NCI-H2196 treated with DMSO at 0.1 percent for 48 hours (cell line): ENCODE data around the gene MECP2.

Experiments
- DNase-seq: peaks from one replicate; lab custom pipeline; 2025; ENCODE audit not compliant: unreplicated experiment; lab: John Stamatoyannopoulos, UW

Gene MECP2

DNA sequence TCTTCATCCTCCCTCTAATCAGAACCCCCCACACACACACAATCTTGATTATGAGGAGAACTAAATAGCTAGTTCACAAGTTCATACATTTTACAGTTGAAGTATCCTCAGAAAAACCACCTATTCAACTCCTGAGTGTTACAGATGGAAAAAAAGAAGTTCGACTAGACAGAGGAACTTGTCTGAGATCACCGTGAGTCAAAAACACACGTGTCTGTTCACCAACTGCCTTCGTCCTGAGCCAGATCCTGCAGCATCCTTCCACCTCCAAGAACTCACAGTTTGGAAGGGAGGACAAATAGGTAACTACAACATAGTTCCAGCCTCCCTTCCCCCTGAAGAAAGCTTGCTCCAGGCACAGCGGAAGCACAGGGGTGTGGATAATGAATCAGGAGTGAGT lies 58.9 kb downstream of the MECP2 start:
- no peak for DNase-seq

DNA sequence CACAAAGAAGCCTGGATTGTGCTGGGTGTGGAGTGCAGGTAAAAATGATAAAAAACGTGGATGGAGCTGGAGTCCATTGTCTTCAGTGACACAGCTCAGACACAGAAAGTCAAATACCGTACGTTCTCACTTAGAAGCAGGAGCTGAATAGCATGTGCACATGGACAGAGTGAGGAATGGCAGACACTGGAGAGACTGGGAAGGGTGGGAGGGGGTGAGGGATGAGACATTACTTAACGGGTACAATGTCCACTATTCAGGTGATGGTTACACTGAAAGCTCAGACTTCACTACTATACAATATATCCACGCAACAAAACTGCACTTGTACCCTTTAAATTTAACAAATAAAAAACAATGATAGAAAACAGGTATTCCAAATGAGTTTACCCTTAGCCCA lies 59.8 kb downstream of the MECP2 start:
- DNase-seq, result no peak

- no peak for DNase-seq
These were observed 61.0 kb downstream of the MECP2 start for GRCh38 chrX:154036513-154036912.

GRCh38 chrX:154033848-154034247 lies 63.7 kb downstream of the MECP2 start:
- DNase-seq, result no peak

DNA sequence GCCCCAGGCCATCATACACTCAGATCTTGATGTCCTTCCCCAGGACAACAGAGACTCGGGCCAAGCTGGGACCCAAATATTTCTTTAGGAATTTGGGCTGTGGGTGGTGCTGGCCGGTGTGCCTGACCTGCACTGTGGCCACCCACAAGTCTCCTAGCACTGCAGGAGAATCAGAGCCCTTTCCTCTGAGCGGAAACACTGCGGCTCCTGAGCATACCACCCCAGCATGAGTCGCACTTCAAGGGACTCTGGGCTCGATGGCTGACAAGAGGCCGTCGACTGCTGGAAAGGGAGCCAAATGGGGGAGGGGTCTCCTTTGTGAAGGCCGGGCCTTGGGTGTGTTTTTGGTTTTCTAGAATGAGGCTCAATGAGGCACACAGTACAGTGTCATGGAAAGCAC lies 64.9 kb downstream of the MECP2 start:
- DNase-seq, result no peak

GRCh38 chrX:154032160-154032559 lies 65.4 kb downstream of the MECP2 start:
- DNase-seq, result no peak

DNA sequence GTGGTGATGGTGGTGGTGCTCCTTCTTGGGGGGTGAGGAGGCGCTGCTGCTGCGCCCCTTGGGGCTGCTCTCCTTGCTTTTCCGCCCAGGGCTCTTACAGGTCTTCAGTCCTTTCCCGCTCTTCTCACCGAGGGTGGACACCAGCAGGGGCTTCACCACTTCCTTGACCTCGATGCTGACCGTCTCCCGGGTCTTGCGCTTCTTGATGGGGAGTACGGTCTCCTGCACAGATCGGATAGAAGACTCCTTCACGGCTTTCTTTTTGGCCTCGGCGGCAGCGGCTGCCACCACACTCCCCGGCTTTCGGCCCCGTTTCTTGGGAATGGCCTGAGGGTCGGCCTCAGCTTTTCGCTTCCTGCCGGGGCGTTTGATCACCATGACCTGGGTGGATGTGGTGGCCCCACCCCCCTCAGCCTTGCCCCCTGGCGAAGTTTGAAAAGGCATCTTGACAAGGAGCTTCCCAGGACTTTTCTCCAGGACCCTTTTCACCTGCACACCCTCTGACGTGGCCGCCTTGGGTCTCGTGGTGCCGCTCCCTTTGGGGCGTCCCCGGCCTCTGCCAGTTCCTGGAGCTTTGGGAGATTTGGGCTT lies 66.7 kb downstream of the MECP2 start:
- no peak for DNase-seq

- no peak for DNase-seq
These were observed 67.3 kb downstream of the MECP2 start for GRCh38 chrX:154030266-154030665.

GRCh38 chrX:154029439-154029838 lies 68.1 kb downstream of the MECP2 start:
- no peak for DNase-seq

DNA sequence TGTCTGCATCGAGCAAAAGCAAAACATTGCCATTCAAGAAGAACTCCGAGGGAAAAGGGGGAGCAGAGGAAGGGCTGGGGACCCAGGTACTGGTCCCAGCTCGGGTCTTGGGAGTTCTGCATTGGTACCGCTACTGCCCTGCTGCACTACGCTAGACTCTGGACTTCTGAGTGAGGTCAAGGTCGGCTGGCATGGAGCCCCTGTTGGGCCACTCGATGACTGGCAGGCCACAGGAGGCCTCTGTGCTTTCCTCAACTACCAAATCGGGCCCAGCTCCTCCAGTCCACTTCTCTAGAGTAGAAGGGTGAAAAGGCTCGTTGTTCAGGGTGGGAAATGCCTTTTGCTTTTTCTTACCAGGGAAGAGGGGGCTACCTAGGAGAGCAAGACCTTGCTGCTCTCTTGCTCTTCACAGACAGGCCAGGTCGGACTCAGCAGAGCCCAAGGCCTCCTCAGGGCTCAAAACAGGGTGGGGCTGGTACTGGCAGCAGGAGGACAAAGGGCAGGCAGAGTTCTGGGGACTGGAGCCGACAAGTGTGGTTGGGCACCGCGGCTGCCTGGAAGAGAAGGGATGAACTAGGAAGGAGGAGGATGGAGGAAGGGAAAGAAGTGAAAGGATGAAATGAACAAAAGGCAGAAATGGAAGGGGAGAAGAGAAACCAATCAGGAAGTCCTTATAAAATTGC lies 68.9 kb downstream of the MECP2 start:
- DNase-seq, result no peak

GRCh38 chrX:154027986-154028385 lies 69.5 kb downstream of the MECP2 start:
- DNase-seq, result no peak

DNA sequence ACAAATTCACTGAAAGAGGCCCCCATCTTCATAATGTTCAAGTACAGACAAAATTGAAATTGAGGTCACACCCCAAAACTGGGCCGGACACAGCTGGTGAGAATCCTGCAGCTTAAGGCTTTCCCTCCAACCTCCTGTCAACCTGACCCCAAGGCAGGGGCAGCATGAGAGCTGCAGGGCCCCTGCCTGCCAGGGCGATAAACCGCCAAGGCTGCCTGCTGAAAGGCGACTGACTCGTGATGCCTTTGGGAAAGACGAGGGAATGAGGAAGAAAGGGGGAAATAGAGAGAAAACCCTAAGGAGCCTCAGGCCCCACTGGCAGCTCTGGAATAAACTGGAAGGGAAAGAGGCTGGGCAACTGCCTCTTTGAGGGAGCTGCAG lies 70.5 kb downstream of the MECP2 start:
- DNase-seq, result no peak

GRCh38 chrX:154026136-154027021 lies 71.1 kb downstream of the MECP2 start:
- DNase-seq, result no peak

GRCh38 chrX:154025230-154025629 lies 72.3 kb downstream of the MECP2 start:
- DNase-seq, result no peak

- DNase-seq, result no peak
These were observed 73.2 kb downstream of the MECP2 start for GRCh38 chrX:154024271-154024670.

- no peak for DNase-seq
These were observed 74.1 kb downstream of the MECP2 start for GRCh38 chrX:154023276-154024000.

DNA sequence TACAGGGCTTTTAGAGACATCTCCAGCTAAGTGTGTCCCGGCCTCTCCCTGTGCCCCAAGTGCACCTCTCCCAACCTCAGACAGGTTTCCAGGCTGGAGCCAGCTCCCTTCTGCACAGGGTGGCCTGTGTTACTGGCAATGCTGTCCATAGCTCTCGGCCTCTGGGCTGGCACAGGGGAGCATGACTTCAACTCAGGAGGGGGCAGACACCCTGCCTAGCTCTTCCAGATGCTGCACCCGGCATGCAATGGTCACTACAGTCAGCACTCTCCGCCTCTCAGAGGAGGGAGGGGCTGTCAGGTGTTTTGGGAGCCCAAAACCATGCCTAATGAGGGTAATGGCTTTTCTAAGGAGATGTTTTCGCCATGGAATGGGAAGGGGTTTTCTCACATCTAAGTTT lies 75.4 kb downstream of the MECP2 start:
- DNase-seq, result no peak

DNA sequence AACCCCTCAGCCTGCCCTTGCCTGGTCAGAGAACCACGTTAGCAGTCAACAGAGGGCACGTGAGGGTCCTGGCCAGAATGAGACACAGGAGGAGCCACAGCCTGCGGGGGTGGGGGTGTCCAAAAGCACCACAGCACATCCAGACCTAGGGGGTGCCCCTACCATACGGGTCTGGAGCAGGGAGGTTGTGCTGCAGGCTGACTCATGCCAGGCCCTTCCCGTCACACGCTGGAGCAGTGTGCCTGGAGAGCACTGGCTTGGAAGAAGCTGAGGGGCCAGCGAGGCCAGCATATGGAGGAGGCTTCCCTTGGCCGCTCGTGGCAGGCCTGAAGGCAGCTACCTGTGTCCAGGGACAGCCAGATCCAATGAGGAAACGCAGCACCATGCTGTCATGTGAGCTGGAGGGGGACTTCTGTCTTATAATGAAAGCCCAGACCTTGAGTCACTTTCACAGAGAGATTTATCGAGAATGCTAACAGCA lies 76.3 kb downstream of the MECP2 start:
- DNase-seq, result no peak

GRCh38 chrX:154020536-154021115 lies 76.9 kb downstream of the MECP2 start:
- no peak for DNase-seq

- DNase-seq, result no peak
These were observed 77.6 kb downstream of the MECP2 start, which contains the start of gene IRAK1 for GRCh38 chrX:154019633-154020528. IRAK1 (minus strand) TSS chrX:154019902; CDS start chrX:154019812, 90 bp downstream.
